ENCODE results near the gene TIA1.

TIA1 gene

DNA sequence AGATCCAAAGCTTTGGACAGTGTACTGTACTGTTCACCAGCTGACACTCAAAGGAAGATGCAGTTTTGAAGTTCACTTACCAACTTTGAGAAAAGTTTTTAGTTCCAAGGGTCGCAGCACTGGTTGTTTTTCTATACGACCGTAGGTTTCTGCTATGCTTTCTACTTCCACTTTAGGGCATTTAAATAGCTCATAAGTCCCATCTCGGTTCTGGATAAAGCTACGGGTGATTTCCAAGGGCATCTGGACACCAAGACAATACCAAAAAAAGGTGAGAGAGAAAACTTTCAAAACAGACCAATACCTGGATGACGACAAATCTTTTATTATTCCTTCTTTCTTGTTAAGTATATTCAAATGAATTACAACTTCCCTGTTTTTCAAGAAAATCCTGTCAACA lies 87.9 kb downstream of the TIA1 start:
- no peak for DNase-seq (ENCODE audit: low spot score)

Small RNA genes within 50 kb of the gene (small RNA-seq; reads per million reads assigned to genes)
- gene AC016700.2 (0 reads per million in 2 experiments), gene MIR1285-2 (0 reads per million in 2 experiments)

Measured in SK-N-DZ (cell line).